GM18870 (cell line): Measurements from ENCODE around the gene HOXA3.

Experiments used
- ATAC-seq: cut with Tn5 transposase; IDR thresholded peaks from one replicate; pipeline ENCODE4 v1.9.1; 2021; ENCODE audit warnings: moderate library complexity; ENCODE audit not compliant: unreplicated experiment

Gene HOXA3

DNA sequence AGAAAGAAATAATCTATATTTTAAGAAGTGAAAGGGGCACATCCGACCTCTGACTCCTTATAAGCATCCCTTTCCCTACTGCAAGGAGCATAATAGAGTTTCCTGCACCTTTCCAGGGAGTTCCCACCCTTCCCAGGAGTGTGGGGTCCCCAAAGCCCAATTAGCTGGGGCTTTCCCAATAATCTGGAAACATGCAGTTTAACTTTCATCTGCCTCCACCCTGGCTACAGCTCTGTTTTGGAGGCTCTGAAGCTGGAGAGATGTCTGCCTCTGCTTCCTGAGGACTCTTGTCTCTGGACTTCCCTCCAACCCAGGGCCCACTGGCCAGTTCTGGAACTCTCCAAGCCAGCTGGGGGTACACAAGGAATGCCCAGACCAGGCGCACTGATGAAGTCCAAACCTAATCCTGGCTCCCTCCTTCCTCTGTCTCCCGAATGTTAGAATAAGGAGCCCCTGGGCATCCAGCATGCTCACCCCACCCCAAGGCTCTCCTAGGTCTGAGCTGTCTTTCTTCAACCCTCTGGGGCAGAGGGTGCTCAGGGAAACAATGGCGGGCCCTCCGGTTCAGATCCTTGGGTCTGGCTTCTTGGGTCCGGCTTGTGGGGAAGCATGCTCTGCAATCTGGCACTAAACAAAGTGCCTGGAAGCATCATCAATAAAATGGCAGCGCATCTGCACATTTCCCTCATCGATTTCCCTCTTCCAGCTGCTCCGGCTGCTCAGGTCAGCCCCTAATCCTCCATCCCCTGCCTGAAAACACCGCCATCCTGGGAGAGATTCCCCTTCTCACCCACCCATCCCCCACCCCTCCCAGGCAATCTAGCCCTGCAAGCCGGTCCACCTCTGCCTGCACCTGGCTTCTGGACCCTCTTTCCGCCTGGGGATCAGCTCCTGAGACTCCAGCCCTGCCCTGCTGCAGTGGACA, 35.2 kb downstream of the HOXA3 start:
- ATAC-seq = no peak

DNA sequence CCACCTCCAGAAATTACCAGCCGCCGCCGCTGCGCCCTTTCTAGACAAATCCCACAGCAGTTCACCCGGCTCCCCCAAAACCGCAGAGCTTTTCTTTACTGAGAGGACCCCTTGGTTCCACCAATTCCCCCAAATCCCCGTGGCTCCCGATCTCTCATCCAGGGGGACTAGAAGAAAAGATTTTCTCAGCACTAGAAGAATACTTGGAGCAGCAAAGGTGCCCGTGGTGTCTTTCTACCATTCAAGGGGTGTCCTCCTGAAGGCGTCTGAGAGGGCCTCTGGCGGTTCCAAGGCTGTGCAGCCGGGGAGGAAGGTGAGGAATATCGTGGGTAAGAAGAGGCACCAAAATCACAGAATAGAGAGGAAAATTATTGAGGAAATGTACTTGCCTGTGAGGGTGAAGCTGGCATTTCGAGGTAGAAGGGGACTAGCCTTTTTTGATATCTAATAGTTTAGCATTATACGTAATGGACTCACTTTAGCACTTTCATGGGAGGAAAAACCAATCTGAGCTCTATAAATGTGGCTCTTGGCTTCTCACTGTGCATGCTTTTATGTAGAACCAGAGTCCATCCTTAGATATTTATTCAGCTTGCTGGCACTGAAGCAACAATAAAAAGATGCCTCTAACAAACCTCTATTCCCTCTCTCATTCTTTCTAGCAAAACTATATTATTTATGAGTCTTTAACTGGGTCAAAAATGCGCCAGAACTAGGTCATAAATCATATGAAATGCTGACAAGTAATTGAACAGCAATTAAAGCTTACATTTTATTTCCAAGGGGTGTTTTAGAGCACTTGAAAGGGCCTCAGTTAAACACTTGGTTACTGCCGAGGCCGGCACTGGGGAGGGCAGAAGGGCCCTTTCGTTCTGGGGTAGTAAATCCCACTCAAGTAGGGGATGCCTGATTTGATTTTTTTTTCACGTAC, 36.1 kb downstream of the HOXA3 start:
- ATAC-seq = no peak

DNA sequence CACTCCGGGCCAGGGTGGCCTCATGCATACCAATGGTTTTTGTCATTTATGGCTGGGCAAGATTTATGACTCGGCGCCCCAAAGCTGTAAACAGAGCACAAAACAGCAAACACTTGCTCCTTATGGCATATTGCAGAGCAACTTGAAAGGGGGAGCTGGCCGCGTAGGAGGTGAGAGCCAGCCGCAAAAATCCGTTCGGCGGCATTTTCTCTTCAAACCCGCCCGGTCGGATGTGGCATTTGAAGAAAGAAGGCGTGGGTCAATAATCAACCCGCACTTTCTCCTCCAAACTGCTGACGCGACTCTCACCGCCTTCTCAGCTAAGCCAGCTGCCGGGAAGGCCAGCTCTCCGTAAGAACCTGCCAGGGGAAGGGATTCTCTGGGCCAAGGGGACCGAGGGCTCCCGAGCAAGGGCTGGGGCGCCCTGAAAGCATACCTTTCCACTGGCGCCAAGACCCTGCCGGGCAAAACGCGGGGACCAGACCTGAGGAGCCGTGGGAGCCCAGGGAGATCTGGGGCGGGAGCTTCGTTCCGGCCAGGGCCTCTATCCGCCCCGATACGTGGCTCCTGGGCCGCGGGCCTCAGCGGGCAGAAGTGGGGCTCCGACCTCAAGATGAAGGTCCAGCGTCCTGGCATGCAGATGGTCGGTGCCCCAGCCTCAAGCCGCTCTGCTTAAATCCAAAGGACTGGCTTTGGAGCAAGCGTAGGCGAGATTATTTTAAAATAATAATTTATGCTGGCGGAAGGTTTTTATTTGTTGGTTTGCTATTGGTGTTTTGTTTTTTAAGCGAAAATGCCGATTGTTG, 37.0 kb downstream of the HOXA3 start:
- ATAC-seq = no peak

GRCh38 chr7:27114881-27115220, 37.5 kb downstream of the HOXA3 start:
- ATAC-seq = no peak

DNA sequence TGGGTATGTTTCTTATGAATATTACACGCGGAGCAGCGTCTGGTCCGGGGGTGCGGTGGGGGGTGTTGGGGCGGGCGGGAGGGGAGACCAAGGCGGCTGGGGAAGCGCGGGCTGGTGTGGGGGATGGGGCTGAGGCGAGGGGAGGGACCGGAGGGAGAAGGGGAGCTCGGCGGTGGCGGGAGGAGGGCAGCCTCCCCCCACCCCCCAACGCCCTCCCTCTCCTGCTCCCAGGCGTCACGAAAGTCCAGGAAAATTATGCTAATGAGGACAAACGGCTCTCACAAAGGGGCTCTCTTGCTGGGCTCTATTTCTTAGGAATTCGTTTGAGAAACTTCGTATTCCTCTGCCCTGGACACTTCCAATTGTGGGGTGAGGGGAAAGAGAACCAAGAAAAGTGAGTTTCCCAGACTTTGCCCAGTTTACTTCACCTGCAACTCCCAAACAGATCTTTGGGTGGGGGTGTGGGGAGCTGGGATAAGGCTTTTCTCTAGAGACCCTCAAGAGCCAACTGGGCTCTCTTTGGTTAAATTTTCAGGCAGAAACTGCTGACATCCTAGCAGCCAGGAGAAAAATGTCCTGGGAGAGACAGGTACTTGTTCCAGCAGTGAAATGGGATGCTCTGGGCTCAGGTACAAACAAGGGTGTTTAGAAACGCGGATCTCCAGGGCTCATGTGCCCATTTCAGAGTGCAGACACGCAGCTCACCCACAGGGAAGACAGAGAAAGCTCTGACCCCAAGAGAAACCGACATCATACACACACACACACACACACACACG, 38.2 kb downstream of the HOXA3 start:
- no peak for ATAC-seq

DNA sequence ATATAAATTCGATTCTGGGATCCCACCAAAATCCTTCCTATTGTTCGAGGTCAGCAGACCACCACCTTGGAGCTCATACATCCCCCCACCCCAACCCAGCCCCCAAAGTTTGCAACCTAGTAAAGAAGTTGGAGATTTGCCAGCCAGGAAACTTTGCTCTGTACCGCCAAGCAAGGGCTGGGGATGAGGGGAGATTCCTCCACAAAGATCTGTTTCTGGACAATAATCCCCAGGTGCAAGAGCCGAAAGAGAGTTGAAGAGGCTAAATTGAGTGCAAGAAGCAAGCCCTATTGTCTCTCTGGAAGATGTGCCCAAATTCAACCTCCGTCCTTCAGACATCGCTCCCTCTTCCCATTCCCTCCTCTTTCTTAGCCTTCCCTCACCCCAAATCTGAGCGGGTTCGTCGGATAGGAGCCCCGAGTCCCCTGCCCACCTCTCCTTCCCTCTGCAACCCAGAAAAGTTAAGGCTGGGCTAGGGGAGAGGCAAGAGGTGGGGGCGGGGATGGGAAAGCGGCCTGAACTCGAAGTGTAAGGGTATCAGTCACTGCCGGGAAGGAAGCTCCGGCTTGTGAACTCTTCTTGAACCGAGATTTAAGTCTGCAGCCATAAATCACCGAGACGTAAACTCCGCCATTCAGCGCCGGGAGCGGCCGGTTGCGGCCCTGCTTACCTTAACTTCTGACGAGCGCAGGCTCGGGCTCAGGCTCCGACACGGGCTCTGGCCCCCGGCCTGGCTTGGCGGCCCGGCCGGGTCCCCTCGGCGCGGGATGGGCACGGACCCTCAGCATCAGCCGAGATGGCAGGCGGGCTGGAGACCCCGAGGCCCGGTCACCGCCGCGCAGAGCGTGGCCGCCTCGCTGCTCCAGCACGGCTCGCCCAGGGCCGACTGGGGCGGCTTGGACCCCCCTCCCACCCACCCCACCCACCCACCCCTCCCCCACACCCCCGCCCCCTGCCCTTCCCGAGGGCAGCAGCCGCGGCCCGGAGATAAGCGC, 39.1 kb downstream of the HOXA3 start:
- no peak for ATAC-seq

DNA sequence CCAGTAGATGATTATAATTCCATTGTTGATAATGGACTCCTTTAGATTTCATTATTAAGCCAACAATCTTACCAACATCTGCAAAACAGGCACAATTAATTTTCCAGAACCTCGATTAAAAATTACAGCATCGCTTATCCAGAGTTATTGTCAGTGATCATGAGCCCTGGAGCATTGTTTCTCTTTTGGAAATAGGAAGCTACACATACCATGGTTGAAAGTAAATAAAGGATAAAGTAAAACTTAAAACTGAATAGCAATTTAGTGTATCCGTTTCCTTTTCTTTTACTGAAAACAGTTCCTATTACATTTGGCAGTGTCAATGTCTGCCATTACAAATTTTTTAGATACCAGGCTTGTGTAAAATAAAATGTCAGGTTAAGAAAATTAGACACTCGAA, 40.0 kb downstream of the HOXA3 start:
- no peak for ATAC-seq

- no peak for ATAC-seq
These were observed 40.6 kb downstream of the HOXA3 start for GRCh38 chr7:27111751-27112277.

- ATAC-seq = no peak
These were observed 41.2 kb downstream of the HOXA3 start for GRCh38 chr7:27111042-27111750.

- no peak for ATAC-seq
These were observed 42.0 kb downstream of the HOXA3 start for GRCh38 chr7:27110186-27111031.

GRCh38 chr7:27109466-27110185, 42.8 kb downstream of the HOXA3 start:
- no peak for ATAC-seq

GRCh38 chr7:27108390-27109127, 43.8 kb downstream of the HOXA3 start:
- ATAC-seq = no peak

DNA sequence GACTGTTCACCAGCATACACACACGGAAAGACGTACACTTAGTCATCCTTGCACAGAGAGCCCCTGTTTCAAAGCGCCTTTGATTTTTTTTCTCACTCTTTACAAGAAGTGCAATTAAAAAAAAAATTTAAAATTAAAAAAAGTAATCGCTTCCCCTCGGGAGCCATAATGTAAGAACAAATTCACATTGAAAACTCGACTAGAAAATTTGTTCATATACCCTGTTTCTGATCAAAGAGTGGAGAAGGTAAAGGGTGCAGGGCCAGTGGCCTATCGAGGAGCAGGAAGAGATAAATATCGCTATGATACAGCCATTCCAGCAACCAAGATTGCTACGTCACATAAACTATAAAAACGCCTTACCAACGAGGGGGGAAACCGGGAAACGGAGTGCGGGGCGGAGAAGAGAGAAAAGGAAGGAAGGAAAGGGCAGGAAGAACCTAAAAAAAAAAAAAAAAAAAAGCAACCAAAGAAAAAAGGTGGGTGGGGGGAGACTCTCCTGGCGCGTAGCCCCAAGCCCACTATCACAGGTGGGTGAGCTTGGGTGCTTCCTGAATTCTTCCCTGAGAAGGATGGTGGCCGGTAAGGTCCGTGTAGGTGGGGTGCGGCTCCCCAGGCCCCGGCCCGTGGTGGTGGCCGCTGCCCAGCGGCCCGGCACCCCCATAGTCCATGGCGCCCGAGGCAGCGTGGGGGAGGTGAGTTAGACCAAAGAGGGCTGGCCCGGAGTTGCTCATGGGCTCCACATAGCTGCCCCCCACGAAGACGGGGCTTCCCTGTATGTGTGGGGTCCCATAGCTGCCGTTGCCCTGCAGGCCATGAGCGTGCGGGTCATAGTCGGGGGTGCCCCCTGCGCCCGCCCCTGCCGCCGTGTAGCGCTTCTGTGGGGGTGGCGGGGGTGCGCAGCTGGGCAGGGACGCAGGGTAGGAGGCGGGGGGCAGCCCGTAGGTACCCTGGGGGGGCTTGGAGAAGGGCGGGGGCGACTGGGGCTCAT, 44.7 kb downstream of the HOXA3 start:
- no peak for ATAC-seq

GRCh38 chr7:27106901-27107240, 45.5 kb downstream of the HOXA3 start:
- no peak for ATAC-seq
